NCI-H1694 treated with DMSO at 0.1 percent for 48 hours (cell line): ENCODE results near the gene MICU1.
"Not testable (repeated sequence)": the region's sequence is repeated elsewhere in the genome, so short reads cannot be mapped to it uniquely, and the experiment has no call there.

Experiments used
- DNase-seq: peaks from one replicate; lab custom pipeline; 2025; lab: John Stamatoyannopoulos, UW

The MICU1 gene

DNA sequence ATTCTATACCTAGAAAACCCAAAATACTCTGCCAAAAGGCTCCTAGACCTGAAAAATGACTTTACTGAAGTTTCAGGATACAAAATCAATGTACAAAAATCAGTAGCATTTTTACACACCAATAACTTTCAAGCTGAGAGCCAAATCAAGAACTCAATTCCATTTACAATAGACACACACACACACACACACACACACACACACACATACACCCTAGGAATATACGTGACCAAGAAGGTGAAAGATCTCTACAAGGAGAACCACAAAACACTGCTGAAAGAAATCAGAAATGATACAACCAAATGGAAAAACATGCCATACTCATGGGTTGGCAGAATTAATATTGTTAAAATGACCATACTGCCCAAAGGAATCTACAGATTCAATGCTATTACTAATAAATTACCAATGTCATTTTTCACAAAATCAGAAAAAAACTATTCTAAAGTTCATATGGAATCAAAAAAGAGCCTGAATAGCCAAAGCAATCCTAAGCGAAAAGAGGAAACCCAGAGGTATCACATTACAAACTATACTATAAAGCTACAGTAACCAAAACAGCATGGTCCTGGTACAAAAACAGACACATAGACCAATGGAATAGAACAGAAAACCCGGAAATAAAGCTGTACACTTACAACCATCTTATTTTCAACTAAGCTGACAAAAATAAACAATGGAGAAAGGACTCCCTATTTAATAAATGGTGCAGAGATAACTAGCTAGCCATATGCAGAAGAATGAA lies 122.0 kb downstream of the MICU1 start:
- DNase-seq, result no peak

DNA sequence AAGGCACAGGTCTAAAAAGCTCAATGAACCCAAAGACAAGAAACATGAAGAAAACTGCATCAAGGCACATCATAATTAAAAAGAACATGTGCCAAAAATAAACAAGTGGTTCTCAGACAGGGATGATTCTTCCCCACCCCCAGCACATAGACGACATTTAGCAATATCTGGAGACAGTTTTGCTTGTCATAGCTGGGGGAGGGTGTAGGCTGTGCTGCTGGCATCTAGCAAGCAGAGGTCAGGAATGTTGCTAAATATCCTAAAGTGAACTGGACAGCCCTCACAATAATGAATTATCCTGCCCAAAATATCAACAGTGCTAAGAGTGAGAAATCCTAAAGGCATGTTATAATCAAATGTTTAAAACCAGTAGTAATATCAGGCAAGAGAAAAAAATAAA lies 122.6 kb downstream of the MICU1 start:
- DNase-seq, result no peak

DNA sequence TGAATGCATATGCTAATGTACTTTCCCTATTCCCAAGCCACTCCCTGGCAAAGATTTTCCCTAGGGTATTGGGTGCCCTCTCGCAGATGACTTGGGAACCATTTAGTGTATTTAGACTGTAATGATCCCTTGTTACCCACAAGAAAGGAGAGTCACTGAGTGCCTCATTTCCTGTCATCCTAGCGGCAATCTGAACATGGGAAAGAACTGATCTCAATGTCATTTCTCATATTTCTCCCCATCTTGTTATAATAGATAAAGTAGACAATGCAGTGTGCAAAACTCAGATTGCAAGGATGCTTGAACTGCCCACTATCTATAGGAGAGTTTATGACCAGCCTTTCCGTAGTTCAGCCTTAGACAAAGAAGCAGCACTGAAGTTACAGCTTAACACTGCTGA lies 123.3 kb downstream of the MICU1 start:
- DNase-seq, result no peak

DNA sequence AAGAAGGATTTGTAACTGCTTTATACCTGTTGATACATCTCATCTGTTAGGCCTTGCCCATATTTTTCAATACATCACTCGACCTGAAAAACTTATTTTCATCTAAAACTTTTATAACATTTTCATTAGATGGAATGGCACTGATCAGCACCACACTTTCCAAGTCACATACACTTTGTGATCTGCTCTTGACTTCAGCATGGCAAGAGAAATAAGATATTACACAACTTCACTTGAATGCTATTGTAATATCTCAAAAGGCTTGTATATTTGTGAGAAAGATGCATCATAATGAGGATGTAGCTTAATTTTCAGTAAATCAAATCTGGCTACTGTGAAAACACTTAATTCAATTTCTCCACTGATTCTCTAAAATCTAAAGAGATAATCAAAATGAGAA lies 126.2 kb downstream of the MICU1 start:
- DNase-seq, result no peak

DNA sequence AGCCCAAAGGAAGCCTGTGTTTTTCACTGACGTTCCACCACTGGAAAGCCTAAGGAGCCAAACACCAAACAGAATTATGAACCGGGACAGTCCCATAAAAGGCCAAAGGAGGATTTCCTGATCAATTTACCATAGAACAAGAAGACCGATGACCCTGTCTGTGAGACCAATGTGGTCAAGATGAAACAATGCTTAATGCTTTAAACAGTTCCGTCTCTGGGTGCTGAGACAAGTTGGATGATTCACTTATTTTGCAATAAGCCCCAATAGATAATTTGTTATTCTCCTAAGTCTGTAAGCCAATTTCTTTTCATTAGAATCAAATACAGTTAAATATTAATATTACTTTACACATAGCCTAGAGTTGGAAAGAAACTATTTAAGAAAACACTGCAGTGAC lies 134.9 kb downstream of the MICU1 start:
- DNase-seq, result no peak

DNA sequence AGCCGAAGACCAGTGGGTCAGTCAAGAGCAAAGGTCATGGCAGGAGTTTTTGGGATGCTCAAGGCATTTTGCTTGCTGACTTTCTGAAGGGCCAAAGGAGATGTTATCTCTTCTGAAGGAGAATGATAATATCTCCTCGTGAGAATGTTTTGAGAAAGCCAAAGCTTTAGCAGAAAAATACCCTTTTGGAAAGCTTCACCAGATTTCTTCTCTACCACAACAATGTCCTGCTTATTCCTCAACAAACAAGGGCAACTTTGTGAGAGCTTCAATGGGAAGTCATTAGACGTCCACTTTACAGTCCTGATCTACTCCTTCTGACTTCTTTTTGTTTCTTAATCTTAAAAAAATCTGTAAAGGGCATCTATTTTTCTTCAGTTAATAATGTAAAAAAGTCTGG lies 138.4 kb downstream of the MICU1 start:
- no peak for DNase-seq

DNA sequence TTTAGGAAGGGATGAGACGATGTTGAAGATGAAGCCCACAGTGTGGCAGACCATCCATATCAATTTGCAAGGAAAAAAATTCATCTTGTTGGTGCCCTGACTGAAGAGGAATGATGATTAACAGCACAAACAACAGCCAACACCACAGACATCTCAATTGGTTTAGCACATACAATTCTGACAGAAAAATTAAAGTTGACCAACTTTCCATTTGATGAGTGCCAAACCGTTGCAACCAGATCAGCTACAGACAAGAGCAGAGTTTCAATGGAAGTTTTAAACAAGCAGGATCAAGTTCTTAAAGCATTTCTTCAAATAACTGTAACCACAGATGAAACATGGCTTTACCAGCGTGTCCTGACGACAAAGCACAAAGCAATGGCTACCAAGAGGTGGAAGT lies 138.8 kb downstream of the MICU1 start:
- DNase-seq, result no peak

DNA sequence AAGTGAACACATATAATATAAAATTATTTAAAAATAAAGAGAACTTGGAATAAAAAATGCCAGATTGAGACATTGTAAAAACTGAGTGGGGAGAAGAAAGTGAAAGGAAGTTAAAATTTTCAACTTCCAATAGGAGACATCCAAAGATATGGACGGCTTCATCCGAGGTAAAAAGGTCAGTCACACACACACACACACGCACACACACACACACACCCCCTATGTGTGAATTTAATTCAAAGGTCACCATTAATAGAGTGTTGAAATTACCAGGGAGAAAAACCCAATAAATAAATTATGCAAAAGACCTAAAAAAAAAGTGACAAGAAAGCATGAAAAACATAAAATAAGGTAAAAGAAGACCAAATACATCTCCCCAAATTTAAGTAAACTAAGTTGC lies 140.2 kb downstream of the MICU1 start:
- no peak for DNase-seq

DNA sequence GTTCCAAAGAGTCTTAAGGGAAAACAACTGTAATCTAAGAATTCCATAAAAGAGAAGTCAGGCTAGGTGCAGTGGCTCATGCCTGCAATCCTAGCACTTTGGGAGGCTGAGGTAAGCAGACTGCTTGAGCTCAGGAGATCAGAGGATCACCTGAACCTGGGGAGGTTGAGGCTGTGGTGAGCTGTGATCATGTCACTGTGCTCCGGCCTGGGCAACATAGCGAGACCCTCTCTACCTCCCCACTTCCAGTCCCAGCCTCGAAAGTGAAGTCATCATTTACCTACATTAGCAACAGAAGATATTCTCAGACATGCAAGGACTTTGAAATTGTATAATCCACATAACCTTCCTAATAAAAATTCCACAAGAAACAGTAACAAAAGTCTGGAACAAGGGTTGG lies 141.4 kb downstream of the MICU1 start:
- DNase-seq, result no peak

DNA sequence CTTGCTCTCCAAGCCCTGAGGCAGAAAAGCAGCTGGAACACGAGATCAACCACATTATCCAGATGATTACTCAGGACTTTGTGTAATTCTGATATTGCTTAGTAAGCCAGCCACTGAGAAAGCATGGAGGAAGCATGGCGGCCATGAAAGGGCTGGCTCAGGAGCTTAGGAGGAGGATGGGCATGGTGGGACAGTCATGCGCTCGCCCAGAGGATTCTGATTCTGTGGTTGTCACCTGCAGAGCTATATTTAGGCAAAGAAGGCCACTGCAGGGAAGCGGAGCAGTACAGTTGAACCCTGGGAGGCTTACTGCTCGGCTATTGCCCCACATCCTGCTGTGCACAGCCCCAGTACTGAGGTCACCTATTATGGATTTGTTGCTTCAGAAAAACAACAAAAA lies 142.4 kb downstream of the MICU1 start:
- no peak for DNase-seq

DNA sequence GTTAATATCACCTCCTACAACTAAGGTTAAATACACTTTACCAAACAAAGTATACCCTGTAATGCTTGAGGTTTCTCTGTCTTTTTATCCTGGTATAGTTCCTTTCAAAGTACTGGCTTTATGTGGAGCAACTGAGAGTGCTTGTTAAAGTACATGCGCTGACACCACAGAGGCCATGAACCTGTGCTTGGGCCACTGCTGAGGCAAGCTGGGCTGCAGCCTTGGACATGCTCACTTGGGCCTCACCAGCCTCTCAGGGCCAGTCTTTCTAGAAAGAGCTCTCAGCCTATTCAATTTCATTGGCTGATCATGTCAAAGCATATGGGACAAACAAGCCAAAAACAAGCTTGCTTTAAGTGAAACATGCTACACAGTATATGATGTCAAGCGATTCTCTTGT lies 145.0 kb downstream of the MICU1 start:
- no peak for DNase-seq

DNA sequence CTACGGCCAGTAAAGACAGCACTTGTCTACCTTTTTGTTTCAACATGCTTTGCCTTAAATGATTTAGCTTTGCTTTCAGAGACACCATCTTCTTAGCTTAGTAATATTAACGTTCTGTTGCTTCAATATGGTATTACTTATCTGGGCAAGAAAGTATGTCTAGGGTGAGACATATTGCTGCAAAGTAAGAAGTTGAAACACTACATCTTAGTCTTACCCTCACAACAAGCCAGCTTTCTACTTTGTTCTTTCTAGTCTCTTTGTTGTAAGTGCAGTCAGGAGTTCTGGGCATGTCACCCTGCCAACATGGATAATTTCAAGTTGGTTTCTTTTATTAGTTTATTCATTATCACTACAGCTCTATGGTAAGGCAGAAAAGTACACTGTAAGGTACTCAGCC lies 148.4 kb downstream of the MICU1 start:
- no peak for DNase-seq

DNA sequence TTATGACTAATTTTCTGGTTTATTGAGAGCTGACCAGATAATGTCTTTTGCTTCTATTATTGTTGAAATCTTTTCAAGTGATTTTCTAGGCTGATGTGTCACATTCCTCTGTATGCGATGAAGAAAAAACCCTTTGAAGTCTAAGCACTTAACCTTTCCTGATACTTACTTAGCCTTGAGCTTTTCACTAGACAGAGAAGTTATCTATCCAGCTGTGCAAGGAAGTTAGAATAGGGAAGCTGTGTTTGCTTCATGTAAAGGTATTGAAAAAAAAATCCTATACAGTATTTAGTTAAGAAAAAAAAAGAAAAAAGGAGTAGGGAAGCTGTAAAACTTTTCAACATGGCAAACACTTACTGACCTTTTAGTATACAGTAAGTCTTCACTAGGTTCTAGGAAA lies 153.6 kb downstream of the MICU1 start:
- DNase-seq, result no peak

DNA sequence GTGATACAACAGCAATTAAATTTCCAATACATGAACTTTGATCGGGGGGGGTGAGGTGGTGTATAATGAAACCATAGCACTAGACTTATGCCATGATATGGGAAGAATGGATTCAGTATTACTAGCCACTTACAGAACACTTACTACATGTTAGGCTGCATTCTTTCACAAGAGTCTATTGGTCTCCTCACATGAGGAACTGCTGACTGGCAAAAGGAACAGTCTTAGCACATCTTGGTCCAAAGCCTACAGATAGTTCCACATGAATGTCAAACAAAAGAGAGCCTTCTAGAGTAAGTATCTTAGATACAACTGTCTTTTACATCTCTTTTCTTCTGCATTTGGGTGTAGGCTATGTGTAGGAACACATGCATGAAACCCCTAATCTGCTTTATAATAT lies 155.2 kb downstream of the MICU1 start:
- no peak for DNase-seq

DNA sequence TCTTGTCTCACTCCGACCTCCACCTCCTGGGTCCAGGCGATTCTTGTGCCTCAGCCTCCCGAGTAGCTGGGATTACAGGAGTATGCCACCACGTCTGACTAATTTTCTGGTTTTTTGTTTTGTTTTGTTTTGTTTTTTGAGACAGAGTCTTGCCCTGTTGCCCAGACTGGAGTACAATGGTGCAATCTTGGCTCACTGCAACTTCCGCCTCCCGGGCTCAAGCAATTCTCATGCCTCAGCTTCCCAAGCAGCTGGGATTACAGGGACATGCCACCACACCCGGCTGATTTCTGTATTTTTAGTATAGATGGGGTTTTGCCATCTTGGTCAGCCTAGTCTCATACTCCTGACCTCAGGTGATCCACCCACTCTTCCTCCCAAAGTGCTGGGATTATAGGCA lies 158.8 kb downstream of the MICU1 start:
- DNase-seq, result not testable (repeated sequence)

DNA sequence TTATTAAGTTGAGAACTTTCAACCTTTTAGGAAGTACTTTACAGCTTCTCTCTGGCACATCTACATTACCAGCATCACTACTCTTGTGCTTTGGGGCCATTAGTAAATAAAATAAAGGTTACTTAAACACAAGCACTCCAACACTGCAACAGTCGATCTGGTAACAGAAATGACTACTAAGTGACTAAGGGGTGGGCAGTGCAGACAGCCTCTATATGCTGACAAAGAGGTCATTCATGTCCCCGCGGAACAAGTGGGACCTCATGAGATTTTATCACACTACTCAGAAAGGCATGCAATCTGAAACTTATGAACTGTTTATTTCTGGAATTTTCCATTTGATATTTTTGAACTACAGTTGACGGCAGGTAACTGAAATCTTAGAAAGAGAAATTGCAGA lies 159.9 kb downstream of the MICU1 start:
- no peak for DNase-seq

DNA sequence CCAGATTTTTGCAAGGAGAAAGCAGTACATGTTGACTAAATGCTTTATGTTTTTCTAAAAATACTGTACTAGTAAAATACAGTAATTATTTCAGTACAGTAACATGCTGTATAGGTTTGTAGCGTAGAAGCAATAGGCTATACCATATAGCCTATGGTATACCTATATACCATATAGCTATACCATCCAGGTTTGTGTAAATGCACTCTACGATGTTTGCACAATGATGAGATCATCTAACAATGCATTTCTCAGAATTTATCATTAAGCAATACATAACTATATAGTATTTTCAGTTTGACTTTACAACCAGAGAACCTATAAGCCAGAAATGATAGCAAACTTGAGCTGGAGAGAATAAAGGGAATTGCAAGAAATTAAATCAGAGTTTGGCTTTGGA lies 161.4 kb downstream of the MICU1 start:
- DNase-seq, result no peak

DNA sequence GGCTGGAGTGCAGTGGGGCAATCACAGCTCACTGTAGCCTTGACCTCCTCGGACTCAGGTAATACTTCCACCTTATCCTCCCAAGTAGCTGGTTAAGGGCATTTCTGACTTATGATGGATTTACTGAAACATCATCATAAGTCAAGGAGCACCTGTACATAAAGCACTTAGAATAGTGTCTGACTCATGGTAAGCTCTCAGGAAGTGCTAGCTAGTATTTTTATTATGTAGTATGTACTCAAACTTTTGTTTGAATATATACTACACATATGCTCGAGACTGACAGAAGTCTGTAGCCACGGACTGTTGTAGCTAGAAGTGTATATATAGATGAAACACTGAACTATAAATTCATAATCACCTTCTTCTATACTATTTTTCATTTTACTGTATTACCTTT lies 163.6 kb downstream of the MICU1 start:
- no peak for DNase-seq

DNA sequence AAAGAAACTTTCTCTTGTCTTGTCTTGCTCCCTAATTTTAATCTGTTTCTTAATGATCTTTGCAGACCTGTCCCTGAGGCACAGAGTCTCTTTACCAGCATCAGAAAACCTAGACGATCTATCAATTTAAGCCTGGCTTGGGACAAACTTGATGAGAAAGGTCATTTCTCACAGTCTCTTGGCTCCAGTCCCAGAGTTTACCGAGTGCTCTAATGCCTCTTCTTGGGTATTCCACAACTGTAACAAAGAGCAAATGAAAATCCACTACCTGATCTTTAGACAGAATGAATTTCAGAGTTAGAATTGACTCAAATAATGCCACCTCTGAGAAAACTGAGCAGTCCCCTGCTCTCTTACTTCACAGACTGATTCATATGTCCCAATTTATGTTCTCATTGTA lies 164.8 kb downstream of the MICU1 start:
- no peak for DNase-seq

DNA sequence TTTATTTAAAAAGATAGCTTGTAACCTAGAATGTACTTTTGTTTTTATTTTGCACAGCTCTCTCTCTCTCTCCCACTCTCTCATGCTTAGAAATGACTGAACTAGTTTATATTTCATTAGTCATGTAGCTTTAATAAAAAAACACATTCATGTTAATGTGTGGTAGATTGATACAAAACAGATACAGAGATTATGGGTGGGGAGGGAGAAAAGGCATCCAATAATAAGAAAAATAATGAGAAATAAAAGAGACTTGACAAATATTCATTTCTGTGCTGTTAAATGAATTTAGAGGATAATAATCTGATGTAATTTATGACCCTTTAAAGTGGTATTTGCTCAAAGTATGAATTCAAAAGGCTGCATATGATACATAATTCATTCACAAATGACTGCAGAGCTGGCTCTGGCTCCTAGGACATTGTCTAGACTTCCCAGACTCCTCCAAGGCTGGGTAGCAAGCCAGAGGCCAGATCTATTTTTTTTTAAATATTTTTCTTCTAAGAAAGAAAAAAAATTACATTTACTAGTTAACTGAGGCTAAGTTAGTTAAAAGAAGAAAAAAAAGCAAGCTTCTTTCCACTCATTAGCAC lies 165.5 kb downstream of the MICU1 start:
- no peak for DNase-seq

DNA sequence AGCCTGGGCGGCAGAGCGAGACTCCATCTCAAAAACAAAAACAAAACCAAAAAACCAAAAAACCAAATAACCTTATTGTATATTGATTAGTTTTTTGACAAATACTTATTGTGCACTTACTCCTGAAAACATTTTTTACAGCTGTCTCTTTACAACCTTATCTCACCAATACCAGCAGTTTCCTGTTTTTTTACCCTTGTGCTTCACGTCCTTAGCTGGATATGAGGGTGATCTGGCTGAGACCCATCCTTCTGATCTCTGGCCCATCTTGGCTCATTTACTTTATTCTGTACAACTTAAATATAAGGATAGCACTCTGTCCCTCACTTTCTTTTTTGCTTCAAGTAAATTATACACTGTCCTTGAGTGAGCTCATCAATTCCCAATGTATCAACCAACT lies 166.6 kb downstream of the MICU1 start:
- DNase-seq, result no peak

DNA sequence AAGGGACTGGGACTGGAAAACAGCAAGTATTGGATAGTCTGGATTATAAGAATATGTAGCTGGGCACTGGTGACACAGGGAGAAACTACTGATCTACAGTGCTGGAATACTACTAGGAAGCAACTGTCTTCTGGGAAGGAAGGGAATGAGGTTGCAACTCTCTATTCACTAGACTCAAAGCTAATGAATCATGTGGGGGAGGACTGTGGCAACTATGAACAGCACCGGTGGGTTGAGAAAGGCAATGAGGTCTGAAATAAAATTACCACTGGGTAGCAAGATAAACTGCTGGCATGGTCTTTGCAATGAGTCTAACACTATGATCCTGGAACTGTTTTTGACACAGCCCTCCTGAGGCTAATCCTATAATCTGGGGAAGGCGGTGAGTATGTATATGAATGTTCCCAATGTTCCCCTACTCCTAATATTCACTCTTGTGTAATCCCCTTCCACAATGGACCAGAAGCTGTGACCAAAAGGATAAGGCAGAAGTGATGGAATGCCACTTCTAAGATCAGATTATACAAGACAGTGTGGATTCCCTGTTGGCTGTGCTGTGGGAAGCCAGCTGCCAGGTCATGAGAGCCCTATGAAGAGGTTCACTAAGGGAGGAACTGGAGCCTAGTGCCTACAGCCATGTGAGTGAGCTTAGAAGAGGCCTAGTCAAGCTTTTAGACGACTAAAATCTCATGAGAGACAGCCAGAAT lies 169.8 kb downstream of the MICU1 start:
- DNase-seq, result no peak

DNA sequence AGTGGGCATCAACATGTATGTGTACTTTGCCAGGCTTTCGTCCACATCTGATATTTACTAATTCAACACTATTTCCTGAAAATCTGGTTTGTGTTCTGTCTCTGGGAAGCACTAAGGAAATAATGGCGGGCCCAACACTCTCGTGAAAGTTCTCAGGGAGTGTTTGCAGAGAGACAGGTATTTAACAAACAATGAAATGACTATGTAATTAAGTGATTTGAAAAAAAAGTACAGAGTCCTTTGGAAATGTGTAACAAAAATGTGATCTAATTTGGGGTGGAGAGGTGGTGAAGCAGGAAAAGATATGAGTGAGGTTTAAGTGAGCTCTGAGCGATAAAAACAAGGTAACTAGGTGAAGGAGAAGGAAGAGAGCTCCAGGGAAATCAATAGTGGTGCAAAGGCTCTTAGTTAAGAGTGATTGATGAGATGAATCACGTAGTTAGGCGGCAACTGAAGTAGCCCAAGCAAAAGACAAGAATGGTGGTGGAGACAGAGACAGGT lies 175.9 kb downstream of the MICU1 start:
- no peak for DNase-seq
